ENCODE measurements around the gene NDUFAF3.

GRCh38 chr3:49028298-49028672 lies 6.4 kb downstream of the NDUFAF3 start:
- TF ChIP-seq TSHZ1 (tag by site-specific recombination; IDR thresholded peaks at IDR 0.05; ENCODE audit: borderline replicate concordance) (no peak), CTCF (tag by site-specific recombination; IDR thresholded peaks at IDR 0.05) (no peak), MEIS1 (CRISPR knock-in tag; IDR thresholded peaks at IDR 0.05; ENCODE audit: borderline replicate concordance) (no peak), ZBTB11 (tag by site-specific recombination; conservative IDR thresholded peaks at IDR 0.05; ENCODE audit: low read depth) (no peak), ZNF558 (tag by site-specific recombination; IDR thresholded peaks at IDR 0.05) (no peak), TCF7L2 (IDR thresholded peaks at IDR 0.05; ENCODE audit: borderline replicate concordance, low read depth, low read length) (no peak), ZNF324 (tag by site-specific recombination; IDR thresholded peaks at IDR 0.05) (no peak), ZNF362 (tag by site-specific recombination; IDR thresholded peaks at IDR 0.05) (no peak), PRDM10 (tag by site-specific recombination; IDR thresholded peaks at IDR 0.05) (no peak), ZNF23 (tag by site-specific recombination; IDR thresholded peaks at IDR 0.05; ENCODE audit: borderline replicate concordance) (no peak), ZNF510 (tag by site-specific recombination; IDR thresholded peaks at IDR 0.05; ENCODE audit: insufficient replicate concordance) (no peak), ELK4 (IDR thresholded peaks at IDR 0.05; ENCODE audit: borderline replicate concordance, low read depth, low read length) (no peak)
